ENCODE results near the gene TBCCD1. TPM values are rescaled to one million over a fixed set of nuclear protein-coding genes. Genes with fewer than 3 reads are reported as not detected.
"Not testable (repeated sequence)": the region's sequence is repeated elsewhere in the genome, so short reads cannot be mapped to it uniquely, and the experiment has no call there.

TBCCD1 gene
- total and polyA plus RNA-seq, 2 experiments from 2014 or later: 5.8 to 16.7 TPM

DNA sequence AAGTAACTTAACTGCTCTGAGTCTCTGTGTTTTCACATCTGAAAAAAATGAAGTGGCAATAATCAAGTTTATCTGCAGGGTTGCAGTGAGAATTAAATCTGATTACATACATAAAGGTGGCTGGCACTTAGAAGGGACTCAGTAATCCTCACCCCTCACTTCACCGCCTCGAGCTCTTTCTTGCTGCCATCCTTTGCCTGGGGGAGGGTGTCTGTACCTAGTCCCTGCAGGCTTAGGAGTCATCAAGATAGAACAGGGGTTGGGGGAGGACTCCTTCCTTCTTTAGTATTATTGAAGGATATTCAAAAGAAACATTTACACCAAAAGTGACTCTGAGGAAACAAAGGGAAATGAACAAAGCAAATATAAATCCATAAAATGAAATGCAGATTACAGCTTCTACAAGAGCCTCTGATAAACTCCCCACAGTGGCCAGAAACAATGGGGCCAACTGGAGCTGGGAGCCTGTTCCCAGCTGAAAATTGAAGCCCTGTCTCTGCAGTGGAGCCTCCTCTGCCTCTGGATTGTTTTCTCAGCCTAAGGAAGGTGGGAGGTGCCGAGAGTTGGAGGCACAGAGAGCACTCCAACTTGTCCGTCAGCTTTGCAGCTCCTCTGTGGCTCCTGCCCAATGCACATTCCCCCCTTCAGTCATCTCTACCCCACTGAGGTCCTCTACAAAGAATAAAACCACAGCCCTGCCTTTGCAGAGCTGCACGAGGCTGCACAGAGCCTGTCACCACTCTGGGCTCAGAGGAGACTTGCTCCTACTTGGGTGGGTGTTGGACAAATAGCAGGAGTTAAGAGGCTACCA is 64.8 kb downstream of the TBCCD1 start:
- no peaks in the 10 kb centered on the region for H3K9me2 ChIP-seq (ENCODE audit: insufficient read depth)
- H3K27ac ChIP-seq (ENCODE audit: low read depth): no peak overlapping the region
- no peaks in the 10 kb centered on the region for H3K79me2 ChIP-seq (replicated peaks; ENCODE audit: insufficient read depth)
- DNase-seq (ENCODE audit: low spot score): no peak
- no peaks in the 10 kb centered on the region for H3K27me3 ChIP-seq (ENCODE audit: insufficient read depth)
- H3F3A ChIP-seq (replicated peaks; ENCODE audit: low read depth): no peaks in the 10 kb centered on the region
- TF ChIP-seq, protein P1, sequence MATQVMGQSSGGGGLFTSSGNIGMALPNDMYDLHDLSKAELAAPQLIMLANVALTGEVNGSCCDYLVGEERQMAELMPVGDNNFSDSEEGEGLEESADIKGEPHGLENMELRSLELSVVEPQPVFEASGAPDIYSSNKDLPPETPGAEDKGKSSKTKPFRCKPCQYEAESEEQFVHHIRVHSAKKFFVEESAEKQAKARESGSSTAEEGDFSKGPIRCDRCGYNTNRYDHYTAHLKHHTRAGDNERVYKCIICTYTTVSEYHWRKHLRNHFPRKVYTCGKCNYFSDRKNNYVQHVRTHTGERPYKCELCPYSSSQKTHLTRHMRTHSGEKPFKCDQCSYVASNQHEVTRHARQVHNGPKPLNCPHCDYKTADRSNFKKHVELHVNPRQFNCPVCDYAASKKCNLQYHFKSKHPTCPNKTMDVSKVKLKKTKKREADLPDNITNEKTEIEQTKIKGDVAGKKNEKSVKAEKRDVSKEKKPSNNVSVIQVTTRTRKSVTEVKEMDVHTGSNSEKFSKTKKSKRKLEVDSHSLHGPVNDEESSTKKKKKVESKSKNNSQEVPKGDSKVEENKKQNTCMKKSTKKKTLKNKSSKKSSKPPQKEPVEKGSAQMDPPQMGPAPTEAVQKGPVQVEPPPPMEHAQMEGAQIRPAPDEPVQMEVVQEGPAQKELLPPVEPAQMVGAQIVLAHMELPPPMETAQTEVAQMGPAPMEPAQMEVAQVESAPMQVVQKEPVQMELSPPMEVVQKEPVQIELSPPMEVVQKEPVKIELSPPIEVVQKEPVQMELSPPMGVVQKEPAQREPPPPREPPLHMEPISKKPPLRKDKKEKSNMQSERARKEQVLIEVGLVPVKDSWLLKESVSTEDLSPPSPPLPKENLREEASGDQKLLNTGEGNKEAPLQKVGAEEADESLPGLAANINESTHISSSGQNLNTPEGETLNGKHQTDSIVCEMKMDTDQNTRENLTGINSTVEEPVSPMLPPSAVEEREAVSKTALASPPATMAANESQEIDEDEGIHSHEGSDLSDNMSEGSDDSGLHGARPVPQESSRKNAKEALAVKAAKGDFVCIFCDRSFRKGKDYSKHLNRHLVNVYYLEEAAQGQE (IDR thresholded peaks at IDR 0.05; ENCODE audit: unreplicated experiment): no peak
- TF ChIP-seq CREB1 (CRISPR knock-in tag; IDR thresholded peaks at IDR 0.05; ENCODE audit: low read depth) (no peak), ZNF331 (CRISPR knock-in tag; IDR thresholded peaks at IDR 0.05; ENCODE audit: low read depth) (no peak), JUNB (IDR thresholded peaks at IDR 0.05; ENCODE audit: unreplicated experiment) (no peak), ZNF114 (CRISPR knock-in tag; IDR thresholded peaks at IDR 0.05) (no peak)
- TF ChIP-seq, protein P2, sequence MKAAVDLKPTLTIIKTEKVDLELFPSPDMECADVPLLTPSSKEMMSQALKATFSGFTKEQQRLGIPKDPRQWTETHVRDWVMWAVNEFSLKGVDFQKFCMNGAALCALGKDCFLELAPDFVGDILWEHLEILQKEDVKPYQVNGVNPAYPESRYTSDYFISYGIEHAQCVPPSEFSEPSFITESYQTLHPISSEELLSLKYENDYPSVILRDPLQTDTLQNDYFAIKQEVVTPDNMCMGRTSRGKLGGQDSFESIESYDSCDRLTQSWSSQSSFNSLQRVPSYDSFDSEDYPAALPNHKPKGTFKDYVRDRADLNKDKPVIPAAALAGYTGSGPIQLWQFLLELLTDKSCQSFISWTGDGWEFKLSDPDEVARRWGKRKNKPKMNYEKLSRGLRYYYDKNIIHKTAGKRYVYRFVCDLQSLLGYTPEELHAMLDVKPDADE (IDR thresholded peaks at IDR 0.05): no peak
- H3K27ac Mint-ChIP-seq: no peak overlapping the region
- H2AFZ ChIP-seq: peak overlapping the region; percentile 23; the same call in 1 of the 2 replicates
- H4K20me1 ChIP-seq (replicated peaks; ENCODE audit: insufficient read depth): no peaks in the 10 kb centered on the region
- H3K36me3 Mint-ChIP-seq (ENCODE audit: low read depth): no peaks in the 10 kb centered on the region
- no peak overlapping the region for H3K4me3 ChIP-seq
- no peaks in the 10 kb centered on the region for H3K36me3 ChIP-seq (ENCODE audit: insufficient read depth)
- H3K4me2 ChIP-seq: no peak overlapping the region
- H3K27me3 Mint-ChIP-seq (ENCODE audit: insufficient read depth, low read depth, poor library complexity): no peaks in the 10 kb centered on the region
- H3K4me1 Mint-ChIP-seq: peaks cover 8% of the 10 kb centered on the region; the same call in 2 of the 3 replicates
- H3K4me3 Mint-ChIP-seq: no peak overlapping the region
- peaks cover 9% of the 10 kb centered on the region; the same call in 2 of the 3 replicates for H3K9me3 Mint-ChIP-seq
- ATAC-seq: peak; percentile 88
- H3K4me1 ChIP-seq (ENCODE audit: insufficient read depth): no peaks in the 10 kb centered on the region

DNA sequence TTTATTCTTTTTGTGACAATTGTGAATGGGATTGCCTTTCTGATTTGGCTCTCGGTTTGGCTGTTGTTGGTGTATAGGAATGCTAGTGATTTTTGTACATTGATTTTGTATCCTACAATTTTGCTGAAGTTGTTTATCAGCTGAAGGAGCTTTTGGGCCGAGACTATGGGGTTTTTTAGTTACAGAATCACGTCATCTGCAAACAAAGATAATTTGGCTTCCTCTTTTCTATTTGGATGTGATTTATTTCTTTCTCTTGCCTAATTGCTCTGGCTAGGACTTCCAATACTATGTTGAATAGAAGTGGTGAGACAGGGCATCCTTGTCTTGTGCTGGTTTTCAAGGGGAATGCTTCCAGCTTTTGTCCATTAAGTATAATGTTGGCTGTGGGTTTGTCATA is 67.2 kb downstream of the TBCCD1 start:
- H3K4me3 Mint-ChIP-seq; DNase-seq (ENCODE audit: low spot score); H3K27me3 Mint-ChIP-seq (ENCODE audit: insufficient read depth, low read depth, poor library complexity); H3K27me3 ChIP-seq (ENCODE audit: insufficient read depth); H3K4me2 ChIP-seq; H2AFZ ChIP-seq; H3K9me3 Mint-ChIP-seq; H3K36me3 Mint-ChIP-seq (ENCODE audit: low read depth); H3K36me3 ChIP-seq (ENCODE audit: insufficient read depth); ATAC-seq; H3K9me2 ChIP-seq (ENCODE audit: insufficient read depth); H3K4me3 ChIP-seq; H3K27ac Mint-ChIP-seq; H4K20me1 ChIP-seq (replicated peaks; ENCODE audit: insufficient read depth); H3F3A ChIP-seq (replicated peaks; ENCODE audit: low read depth); H3K4me1 ChIP-seq (ENCODE audit: insufficient read depth); H3K4me1 Mint-ChIP-seq; H3K79me2 ChIP-seq (replicated peaks; ENCODE audit: insufficient read depth); H3K27ac ChIP-seq (ENCODE audit: low read depth): not testable (repeated sequence)

DNA sequence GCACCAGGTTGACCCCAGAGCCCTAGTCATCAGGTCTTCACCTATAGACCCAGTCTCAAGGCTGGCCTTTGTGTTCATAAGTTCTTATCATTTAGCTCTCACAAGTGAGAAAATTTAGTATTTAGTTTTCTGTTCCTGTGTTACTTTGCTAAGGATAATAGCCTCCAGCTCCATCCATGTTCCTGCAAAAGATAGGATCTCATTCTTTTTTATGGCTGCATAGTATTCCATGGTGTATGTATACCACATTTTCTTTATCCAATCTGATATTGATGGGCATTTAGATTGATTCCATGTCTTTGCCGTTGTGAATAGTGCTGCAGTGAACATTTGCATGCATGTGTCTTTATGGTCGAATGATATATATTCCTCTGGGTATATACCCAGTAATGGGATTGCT is 69.1 kb downstream of the TBCCD1 start:
- ATAC-seq; DNase-seq (ENCODE audit: low spot score): not testable (repeated sequence)

More for the DNA sequence above, 69.1 kb downstream of the TBCCD1 start:
- not testable (repeated sequence) for H3K4me3 Mint-ChIP-seq; H3K27ac ChIP-seq (ENCODE audit: low read depth); H4K20me1 ChIP-seq (replicated peaks; ENCODE audit: insufficient read depth); H3K79me2 ChIP-seq (replicated peaks; ENCODE audit: insufficient read depth); H3K36me3 Mint-ChIP-seq (ENCODE audit: low read depth); H3K4me1 Mint-ChIP-seq; H3K9me2 ChIP-seq (ENCODE audit: insufficient read depth); H3K27me3 ChIP-seq (ENCODE audit: insufficient read depth); H3K4me3 ChIP-seq; H3K27ac Mint-ChIP-seq; H3K9me3 Mint-ChIP-seq; H3K27me3 Mint-ChIP-seq (ENCODE audit: insufficient read depth, low read depth, poor library complexity); H3K4me1 ChIP-seq (ENCODE audit: insufficient read depth); H3K36me3 ChIP-seq (ENCODE audit: insufficient read depth); H3K4me2 ChIP-seq; H2AFZ ChIP-seq; H3F3A ChIP-seq (replicated peaks; ENCODE audit: low read depth)

Data from GM23338 (cell line).